MCF 10A (cell line): ENCODE data around the gene ANKRD44. TPM values are rescaled to one million over a fixed set of nuclear protein-coding genes. Genes with fewer than 3 reads are reported as not detected.

ENCODE experiments used
- BruUV-seq: library from RNA; stranded (reverse); fragments of 400-500 nt; replicated peaks from 2 replicates; lab custom pipeline; 2021; lab: Mats Ljungman, UMichigan
- CTCF ChIA-PET: fragments of 300-600 bp; sonication (Branson Sonifier 250); formaldehyde crosslinking; extraction: SDS; loops from one replicate; lab custom pipeline; 2021; ENCODE audit warnings: antibody characterized with exemption, inconsistent platforms; lab: Yijun Ruan, JAX
- POLR2A ChIA-PET: fragments of 300-600, 350-650 bp; sonication (Branson Sonifier 250); formaldehyde crosslinking; extraction: SDS; loops from one replicate; lab custom pipeline; 2020; ENCODE audit warnings: antibody characterized with exemption, inconsistent platforms; lab: Yijun Ruan, JAX
- DNase-seq: peaks from one replicate; pipeline ENCODE4 v3.0.0-alpha.2; 2018; ENCODE audit not compliant: unreplicated experiment
- H3K27ac Mint-ChIP-seq: one replicate; pipeline ENCODE4 v1.8.0; 2022; ENCODE audit warnings: mild to moderate bottlenecking, low read depth, mixed read lengths; ENCODE audit not compliant: unreplicated experiment
- H3K27me3 Mint-ChIP-seq: one replicate; pipeline ENCODE4 v1.8.0; 2022; ENCODE audit warnings: mixed read lengths; ENCODE audit not compliant: insufficient read depth, unreplicated experiment
- H3K36me3 Mint-ChIP-seq: one replicate; pipeline ENCODE4 v1.8.0; 2022; ENCODE audit warnings: mild to moderate bottlenecking, moderate library complexity, mixed read lengths; ENCODE audit not compliant: insufficient read depth, unreplicated experiment
- H3K4me1 Mint-ChIP-seq: one replicate; pipeline ENCODE4 v1.8.0; 2022; ENCODE audit warnings: mixed read lengths; ENCODE audit not compliant: insufficient read depth, unreplicated experiment
- H3K4me3 Mint-ChIP-seq: one replicate; pipeline ENCODE4 v1.8.0; 2022; ENCODE audit warnings: mild to moderate bottlenecking, moderate library complexity, mixed read lengths; ENCODE audit not compliant: unreplicated experiment
- H3K9me3 Mint-ChIP-seq: one replicate; pipeline ENCODE4 v1.8.0; 2022; ENCODE audit warnings: mixed read lengths; ENCODE audit not compliant: unreplicated experiment
- intact Hi-C: fragments of 100-400 bp; cut with micrococcal nuclease; formaldehyde crosslinking; loops from 2 replicates; pipeline ENCODE4 v1.14.1; 2022
- total RNA-seq: library from RNA; stranded (reverse); gene quantifications from 2 replicates; pipeline ENCODE4 v1.2.3, GENCODE V29; 2022
- TF ChIP-seq, protein P1 (sequence below): fragments of 200-600 bp; IDR thresholded peaks from one replicate; pipeline ENCODE4 v1.8.0; 2022; ENCODE audit warnings: antibody characterized with exemption, mild to moderate bottlenecking; ENCODE audit not compliant: unreplicated experiment

ANKRD44 gene
- total RNA-seq, 1 experiment from 2014 or later = 6.9 TPM

DNA sequence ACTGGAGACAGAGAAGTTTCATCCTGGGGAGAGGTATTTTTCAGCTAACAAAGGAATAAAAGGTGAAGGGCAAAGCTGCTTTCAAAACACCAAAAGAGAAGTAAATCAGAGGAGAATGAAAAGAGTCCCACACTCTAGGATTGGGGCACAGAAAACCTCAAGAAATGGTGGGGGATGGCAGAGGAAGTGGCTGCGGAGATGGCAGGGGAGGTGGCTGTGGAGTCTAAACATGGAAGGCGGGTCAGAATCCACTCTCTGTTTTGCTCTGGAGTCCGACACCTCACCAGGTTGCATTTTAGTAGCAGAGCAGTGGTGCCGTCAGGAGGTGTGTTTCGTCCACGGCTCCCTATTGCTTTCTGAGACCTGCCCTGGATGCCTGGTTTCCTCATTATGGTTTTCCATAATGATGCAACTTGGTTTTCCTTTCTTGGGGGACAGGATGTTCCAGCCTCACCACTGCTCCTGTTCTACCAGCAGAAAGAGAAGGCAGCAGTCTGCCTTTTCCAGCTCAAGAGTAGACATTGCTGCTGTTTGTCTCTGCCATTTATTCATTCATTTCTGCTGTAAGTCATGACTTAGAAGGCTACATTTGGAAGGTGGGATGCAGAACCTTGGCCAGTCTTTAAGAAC, 188.7 kb downstream of the ANKRD44 start:
- Mint-ChIP-seq H3K4me3 (no peak overlapping the region), H3K27me3 (no peaks in the 10 kb centered on the region), H3K36me3 (no peaks in the 10 kb centered on the region), H3K4me1 (no peaks in the 10 kb centered on the region), H3K9me3 (no peaks in the 10 kb centered on the region), H3K27ac (no peak overlapping the region)
- ChIA-PET POLR2A (no interaction called here), CTCF (interaction anchor here (0.6 to 3.2 kb wide), 4 partner anchors 9 to 1005 kb away, joined by 3 to 24 read pairs (median 4); no protein-coding TSS in a partner anchor)
- intact Hi-C loops = no loop called here
- TF ChIP-seq, protein P1, sequence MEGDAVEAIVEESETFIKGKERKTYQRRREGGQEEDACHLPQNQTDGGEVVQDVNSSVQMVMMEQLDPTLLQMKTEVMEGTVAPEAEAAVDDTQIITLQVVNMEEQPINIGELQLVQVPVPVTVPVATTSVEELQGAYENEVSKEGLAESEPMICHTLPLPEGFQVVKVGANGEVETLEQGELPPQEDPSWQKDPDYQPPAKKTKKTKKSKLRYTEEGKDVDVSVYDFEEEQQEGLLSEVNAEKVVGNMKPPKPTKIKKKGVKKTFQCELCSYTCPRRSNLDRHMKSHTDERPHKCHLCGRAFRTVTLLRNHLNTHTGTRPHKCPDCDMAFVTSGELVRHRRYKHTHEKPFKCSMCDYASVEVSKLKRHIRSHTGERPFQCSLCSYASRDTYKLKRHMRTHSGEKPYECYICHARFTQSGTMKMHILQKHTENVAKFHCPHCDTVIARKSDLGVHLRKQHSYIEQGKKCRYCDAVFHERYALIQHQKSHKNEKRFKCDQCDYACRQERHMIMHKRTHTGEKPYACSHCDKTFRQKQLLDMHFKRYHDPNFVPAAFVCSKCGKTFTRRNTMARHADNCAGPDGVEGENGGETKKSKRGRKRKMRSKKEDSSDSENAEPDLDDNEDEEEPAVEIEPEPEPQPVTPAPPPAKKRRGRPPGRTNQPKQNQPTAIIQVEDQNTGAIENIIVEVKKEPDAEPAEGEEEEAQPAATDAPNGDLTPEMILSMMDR = no peak
- no TSS peak for BruUV-seq
- DNase-seq = peak; percentile 16

DNA sequence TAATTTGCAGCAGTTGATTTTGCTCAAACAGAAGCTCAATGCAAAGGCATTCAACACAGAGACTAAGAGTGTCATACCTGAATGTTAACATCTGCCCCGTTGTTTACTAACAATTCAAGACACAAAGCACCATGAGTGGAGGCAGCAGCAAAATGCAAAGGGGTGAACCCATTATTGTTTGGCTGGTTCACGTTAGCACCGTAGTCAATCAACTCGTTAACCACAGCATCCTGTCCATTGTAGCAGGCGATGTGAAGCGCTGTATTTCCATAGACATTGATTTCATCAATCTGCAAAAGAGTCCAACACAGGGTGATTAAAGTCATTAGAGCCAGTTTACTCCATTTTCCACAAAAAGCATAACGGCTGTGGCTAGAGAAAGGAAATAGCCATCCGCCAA, 189.3 kb downstream of the ANKRD44 start:
- Mint-ChIP-seq H3K36me3 (no peaks in the 10 kb centered on the region), H3K9me3 (no peaks in the 10 kb centered on the region), H3K4me3 (no peak overlapping the region), H3K27me3 (no peaks in the 10 kb centered on the region), H3K4me1 (no peaks in the 10 kb centered on the region), H3K27ac (no peak overlapping the region)
- TF ChIP-seq, protein P1 = no peak
- POLR2A ChIA-PET = no interaction called here
- BruUV-seq = no TSS peak
- no peak for DNase-seq
- CTCF ChIA-PET = interaction anchor here (0.7 to 3.2 kb wide), 3 partner anchors 8 to 255 kb away, joined by 3 to 24 read pairs (median 5); no protein-coding TSS in a partner anchor
- intact Hi-C loops = no loop called here

DNA sequence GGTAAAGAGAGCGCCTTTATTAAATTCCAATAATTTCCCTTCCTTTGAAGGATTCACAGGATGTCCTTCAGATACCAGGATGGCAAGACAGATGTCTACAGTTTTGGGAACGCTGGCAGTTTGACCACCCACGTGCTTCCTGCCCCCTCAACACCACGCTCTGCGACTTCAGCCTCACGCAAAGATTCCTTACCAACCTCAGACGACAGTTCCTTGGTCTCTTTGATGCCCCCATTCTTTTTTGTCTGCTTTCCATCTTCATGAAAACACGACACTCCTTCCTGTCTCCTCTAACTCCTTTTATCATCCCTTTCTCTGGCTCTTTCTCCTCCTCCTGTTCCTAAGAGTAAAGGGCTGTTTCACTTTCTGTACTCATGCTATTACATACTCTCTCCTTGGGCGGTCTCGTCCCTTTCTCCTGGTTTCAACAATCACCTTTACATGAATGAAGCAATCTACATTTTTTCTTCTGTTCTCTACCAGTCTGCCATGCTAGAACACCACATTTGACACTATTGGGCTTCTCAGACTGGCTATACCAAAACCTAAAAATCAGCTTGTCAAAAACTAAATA, 194.2 kb downstream of the ANKRD44 start:
- H3K4me1 Mint-ChIP-seq = no peaks in the 10 kb centered on the region
- ChIA-PET CTCF (interaction anchor here (0.6 to 4.0 kb wide), 5 partner anchors 258 to 360 kb away, joined by 3 to 60 read pairs (median 3); no protein-coding TSS in a partner anchor), POLR2A (no interaction called here)
- TF ChIP-seq, protein P1 = no peak
- no peak overlapping the region for H3K4me3 Mint-ChIP-seq
- no peak overlapping the region for H3K27ac Mint-ChIP-seq
- no peaks in the 10 kb centered on the region for H3K27me3 Mint-ChIP-seq
- H3K9me3 Mint-ChIP-seq = no peaks in the 10 kb centered on the region
- intact Hi-C loops = loop anchor here (10.0 kb wide), 1 partner anchor 262 kb away; no protein-coding TSS in a partner anchor
- BruUV-seq = no TSS peak
- no peak for DNase-seq
- H3K36me3 Mint-ChIP-seq = no peaks in the 10 kb centered on the region

DNA sequence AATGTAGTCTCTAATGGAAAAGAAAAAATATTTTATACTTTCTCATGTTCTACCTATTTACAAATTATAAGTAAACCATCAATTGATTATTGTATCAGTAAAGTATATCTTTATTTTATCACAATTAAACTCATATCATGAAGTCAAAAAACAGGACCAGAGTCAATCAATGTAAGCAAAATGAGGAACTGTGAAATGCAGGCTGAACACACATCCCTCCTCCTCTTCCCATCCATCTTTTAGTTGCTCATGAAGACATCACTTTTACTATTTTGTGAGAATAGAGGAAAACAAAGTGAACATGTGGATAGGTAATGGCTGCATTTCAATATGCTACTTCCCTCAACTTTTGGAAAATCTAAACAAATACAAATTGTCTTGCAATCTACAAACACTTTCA, 195.3 kb downstream of the ANKRD44 start:
- intact Hi-C loops = loop anchor here (10.0 kb wide), 1 partner anchor 261 kb away; no protein-coding TSS in a partner anchor
- CTCF ChIA-PET = interaction anchor here (0.6 to 4.0 kb wide), 6 partner anchors 10 to 592 kb away, joined by 3 to 60 read pairs (median 9); no protein-coding TSS in a partner anchor
- no peak overlapping the region for H3K27ac Mint-ChIP-seq
- TF ChIP-seq, protein P1 = no peak
- H3K4me3 Mint-ChIP-seq = no peak overlapping the region
- no peaks in the 10 kb centered on the region for H3K4me1 Mint-ChIP-seq
- no peaks in the 10 kb centered on the region for H3K9me3 Mint-ChIP-seq
- H3K27me3 Mint-ChIP-seq = no peaks in the 10 kb centered on the region
- no peaks in the 10 kb centered on the region for H3K36me3 Mint-ChIP-seq
- no peak for DNase-seq
- no TSS peak for BruUV-seq
- POLR2A ChIA-PET = no interaction called here
